Esophagus (tissue), 2 donors: Measurements from ENCODE around the gene ABCG1. TPM values are rescaled to one million over a fixed set of nuclear protein-coding genes. Genes with fewer than 3 reads are reported as not detected.

Experiments
- H3K27ac ChIP-seq, 2 donors: one replicate each; pipeline ENCODE4 v1.5.1; 2013; ENCODE audit warnings: low read depth in 2 of 2, mild to moderate bottlenecking in 2 of 2, inconsistent platforms in 1 of 2, low read length in 1 of 2, moderate library complexity in 1 of 2
- H3K27me3 ChIP-seq, 2 donors: one replicate each; pipeline ENCODE4 v1.6.1; 2013; ENCODE audit warnings: low read length in 2 of 2, control low read depth in 1 of 2, mild to moderate bottlenecking in 1 of 2; ENCODE audit not compliant: insufficient read depth in 2 of 2, control insufficient read depth in 1 of 2
- H3K36me3 ChIP-seq, 2 donors: one replicate each; pipeline ENCODE4 v1.6.1; 2013; ENCODE audit warnings: low read length in 1 of 2; ENCODE audit not compliant: control insufficient read depth in 2 of 2, insufficient read depth in 2 of 2
- H3K4me1 ChIP-seq, 2 donors: one replicate each; pipeline ENCODE4 v1.6.1; 2013; ENCODE audit warnings: low read length in 1 of 2; ENCODE audit not compliant: control insufficient read depth in 2 of 2, insufficient read depth in 2 of 2
- H3K4me3 ChIP-seq, 2 donors: one replicate each; pipeline ENCODE4 v1.5.1; 2013; ENCODE audit warnings: low read length in 2 of 2, mild to moderate bottlenecking in 2 of 2, low read depth in 1 of 2, moderate library complexity in 1 of 2
- H3K9me3 ChIP-seq, 2 donors: one replicate each; pipeline ENCODE4 v1.6.1; 2013; ENCODE audit warnings: mild to moderate bottlenecking in 2 of 2, low read depth in 1 of 2, low read length in 1 of 2, moderate library complexity in 1 of 2; ENCODE audit not compliant: control insufficient read depth in 2 of 2, insufficient read depth in 1 of 2
- WGBS, 2 donors: extraction: QIAGEN DNeasy Blood & Tissue Kit; methylation state at CpG; one replicate each; pipeline ENCODE4 v1.1.7; 2013; 5-methylcytosine and 5-hydroxymethylcytosine counted together
- polyA plus RNA-seq, 2 donors: library from polyadenylated mRNA; stranded (reverse); fragments of 200-250 nt; gene quantifications; one replicate each; pipeline ENCODE4 v1.2.3, GENCODE V29; 2013
- donor health status: healthy with polysubstance abuse.
- donor health status: Bipolar disorder and iron deficiency.

ABCG1 gene
- polyA plus RNA-seq: 1 to 10 TPM; 2.8 TPM

- H3K9me3 ChIP-seq: peaks cover 0 to 6% of the 10 kb centered on the region in 2 donors
- peak within 1 kb of the TSS; percentile 53 to 62 for H3K4me3 ChIP-seq
- peak within 1 kb of the TSS; percentile 62 to 70 for H3K27ac ChIP-seq
- H3K36me3 ChIP-seq: no peaks in the 10 kb centered on the region
- H3K27me3 ChIP-seq: no peaks in the 10 kb centered on the region
- no peaks in the 10 kb centered on the region for H3K4me1 ChIP-seq
- 0 to 1% methylated on average over 82 to 83 of the region's 83 CpGs for WGBS, 2 donors
Measured at GRCh38 chr21:42218836-42219605, at the start of gene ABCG1. TSS of gene ABCG1 (plus strand) at chr21:42219140. CDS start at chr21:42219263, 123 bp downstream.

DNA sequence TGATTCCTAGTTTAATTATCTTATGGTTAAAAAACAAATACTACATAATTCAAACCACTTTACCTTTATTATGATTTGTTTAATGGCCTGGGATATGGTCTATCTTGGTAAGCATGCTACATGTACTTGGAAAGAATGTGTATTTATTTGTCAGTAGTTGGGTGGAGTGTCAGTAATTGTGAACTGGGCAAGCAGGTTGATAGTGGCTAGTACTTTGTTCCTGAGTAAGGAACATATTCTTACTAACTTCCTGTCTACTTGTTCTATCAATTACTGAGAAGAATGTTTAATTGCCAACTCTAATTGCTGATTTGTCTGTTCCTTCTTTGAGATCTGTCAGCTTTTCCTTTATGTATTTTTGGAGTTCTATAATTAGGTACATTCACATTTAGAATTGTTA is 49.2 kb upstream of the ABCG1 start:
- Histone ChIP-seq H3K4me1 (peaks cover 0 to 3% of the 10 kb centered on the region in 2 donors), H3K36me3 (no peaks in the 10 kb centered on the region), H3K27ac (no peak overlapping the region), H3K9me3 (peaks cover 0 to 3% of the 10 kb centered on the region in 2 donors), H3K27me3 (no peaks in the 10 kb centered on the region), H3K4me3 (no peak overlapping the region)

DNA sequence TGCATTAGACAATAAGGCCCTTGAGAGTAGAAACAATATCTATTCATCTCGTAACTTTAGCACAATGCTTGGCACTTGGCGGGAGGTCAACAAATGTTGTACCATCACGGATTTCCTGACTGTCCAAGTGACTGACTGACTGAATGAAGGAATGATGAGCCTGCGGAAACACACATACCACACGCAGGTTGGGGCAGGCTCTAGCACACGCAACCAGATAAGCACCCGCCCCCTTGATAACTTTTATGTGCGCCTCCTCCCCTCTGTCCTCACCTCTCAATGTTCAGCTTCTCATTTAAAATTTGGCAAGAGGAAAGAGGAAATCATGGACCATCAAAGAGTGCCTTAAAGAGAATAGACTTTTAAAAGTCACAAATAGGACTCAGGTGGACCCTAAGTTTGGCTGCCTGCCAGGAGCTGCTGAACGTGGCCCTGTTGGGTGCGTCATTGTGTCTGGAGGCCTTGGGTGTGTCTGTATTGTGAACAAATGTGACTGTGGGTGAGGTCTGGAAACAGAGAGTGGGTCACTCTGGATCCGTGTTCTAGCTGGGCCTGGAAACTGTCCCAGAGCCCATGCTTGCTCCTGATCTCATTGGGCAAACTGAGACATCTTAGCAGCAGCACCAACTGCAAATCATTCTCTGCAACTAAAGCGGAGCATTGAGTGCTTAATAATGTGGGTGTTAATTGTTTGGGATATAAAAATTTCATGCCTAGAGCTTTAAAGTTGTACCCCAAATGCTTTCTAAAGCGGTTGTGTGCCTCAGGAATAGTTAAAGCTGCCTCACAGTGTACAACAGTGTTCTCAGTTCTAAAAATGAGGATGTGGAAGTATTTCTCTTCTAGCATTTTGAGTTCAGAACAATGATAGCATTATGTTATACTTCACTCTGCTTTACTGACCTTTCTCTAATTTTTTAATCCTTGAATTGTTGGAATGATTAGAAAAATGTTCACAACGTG is 47.6 kb upstream of the ABCG1 start:
- H3K27me3 ChIP-seq: no peaks in the 10 kb centered on the region
- H3K4me3 ChIP-seq: no peak overlapping the region
- no peaks in the 10 kb centered on the region for H3K36me3 ChIP-seq
- peak overlapping the region; percentile 8 to 68 for H3K27ac ChIP-seq
- 50 to 56% methylated on average over 14 of the region's 14 CpGs for WGBS, 2 donors
- H3K9me3 ChIP-seq: peaks cover 0 to 3% of the 10 kb centered on the region in 2 donors
- H3K4me1 ChIP-seq: peaks cover 0 to 3% of the 10 kb centered on the region in 2 donors

GRCh38 chr21:42172596-42173483 is 46.1 kb upstream of the ABCG1 start:
- Histone ChIP-seq H3K4me3 (no peak overlapping the region), H3K36me3 (no peaks in the 10 kb centered on the region), H3K9me3 (peaks cover 0 to 3% of the 10 kb centered on the region in 2 donors), H3K27ac (no peak overlapping the region), H3K27me3 (no peaks in the 10 kb centered on the region), H3K4me1 (peaks cover 0 to 3% of the 10 kb centered on the region in 2 donors)
- WGBS, 2 donors: 90 to 92% methylated on average over 39 to 40 of the region's 40 CpGs

DNA sequence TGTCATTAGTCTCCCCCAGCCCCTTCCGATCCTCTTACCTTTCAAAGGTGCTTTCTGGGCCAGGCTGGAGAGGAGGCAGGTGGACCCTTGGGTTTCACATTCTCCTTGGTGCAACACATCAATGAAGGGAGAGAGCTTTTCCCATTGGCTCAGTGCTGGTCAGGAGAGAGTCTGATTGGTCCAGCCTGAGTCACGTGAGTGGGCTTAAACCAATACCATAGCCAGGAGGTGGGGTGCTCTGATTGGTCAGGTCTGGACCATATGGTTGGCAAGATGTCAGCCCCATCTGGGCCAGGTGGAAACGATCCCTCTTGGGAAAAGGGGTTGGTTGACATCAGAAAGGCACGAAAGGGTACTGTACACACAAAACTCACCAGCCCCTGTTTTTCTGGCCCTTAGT is 44.8 kb upstream of the ABCG1 start:
- Histone ChIP-seq H3K9me3 (peaks cover 0 to 3% of the 10 kb centered on the region in 2 donors), H3K36me3 (no peaks in the 10 kb centered on the region), H3K27ac (peak overlapping the region in 1 of 2 donors; percentile 9), H3K27me3 (no peaks in the 10 kb centered on the region), H3K4me3 (no peak overlapping the region), H3K4me1 (peaks cover 0 to 3% of the 10 kb centered on the region in 2 donors)
- 84 to 91% methylated on average over 4 of the region's 4 CpGs for WGBS, 2 donors

- Histone ChIP-seq H3K36me3 (no peaks in the 10 kb centered on the region), H3K4me1 (peaks cover 0 to 3% of the 10 kb centered on the region in 2 donors), H3K27ac (no peak overlapping the region), H3K4me3 (no peak overlapping the region), H3K27me3 (no peaks in the 10 kb centered on the region), H3K9me3 (peaks cover 0 to 3% of the 10 kb centered on the region in 2 donors)
- 85 to 89% methylated on average over 6 of the region's 6 CpGs for WGBS, 2 donors
Measured at GRCh38 chr21:42175110-42175710, 43.7 kb upstream of the ABCG1 start.

GRCh38 chr21:42176859-42177258 is 42.1 kb upstream of the ABCG1 start:
- WGBS, 2 donors: 61 to 66% methylated on average over 3 of the region's 3 CpGs
- Histone ChIP-seq H3K27ac (no peak overlapping the region), H3K36me3 (no peaks in the 10 kb centered on the region), H3K4me1 (no peaks in the 10 kb centered on the region), H3K27me3 (no peaks in the 10 kb centered on the region), H3K9me3 (peaks cover 0 to 3% of the 10 kb centered on the region in 2 donors), H3K4me3 (no peak overlapping the region)

DNA sequence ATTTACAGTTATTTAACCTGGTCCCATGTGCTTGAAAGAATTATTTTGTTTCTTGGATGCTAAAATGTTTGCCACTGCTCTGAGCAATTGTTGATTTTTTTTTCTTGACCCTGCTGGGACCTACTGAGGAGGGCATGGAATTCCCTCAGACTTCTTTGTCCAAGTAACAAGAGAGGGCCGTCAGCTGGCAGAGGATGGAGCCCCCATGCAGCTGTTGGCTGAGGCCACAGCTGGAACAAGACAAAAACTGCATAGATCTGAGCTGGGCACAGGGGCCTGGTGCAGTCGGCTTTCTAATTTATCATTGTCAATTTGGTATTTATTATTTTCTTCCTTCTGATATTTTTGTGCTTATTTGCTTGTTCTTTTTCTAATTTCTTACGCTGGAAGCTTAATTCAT is 39.6 kb upstream of the ABCG1 start:
- Histone ChIP-seq H3K4me3 (no peak overlapping the region), H3K27ac (no peak overlapping the region), H3K36me3 (no peaks in the 10 kb centered on the region), H3K9me3 (peaks cover 0 to 4% of the 10 kb centered on the region in 2 donors), H3K27me3 (no peaks in the 10 kb centered on the region), H3K4me1 (no peaks in the 10 kb centered on the region)
- 64% methylated on average over 3 of the region's 3 CpGs for WGBS, 2 donors
